PC-9 (cell line): ENCODE data around the gene GRID2. TPM values are rescaled to one million over a fixed set of nuclear protein-coding genes. Genes with fewer than 3 reads are reported as not detected.

ENCODE experiments used
- BruUV-seq: library from RNA; stranded (reverse); fragments of 400-500 nt; replicated peaks from 2 replicates; lab custom pipeline; 2021; lab: Mats Ljungman, UMichigan
- CTCF ChIA-PET: fragments of 300-600 bp; sonication (Branson Sonifier 250); formaldehyde crosslinking; loops from one replicate; lab custom pipeline; 2022; ENCODE audit warnings: antibody characterized with exemption; lab: Charles Lee
- POLR2A ChIA-PET: fragments of 300-600 bp; sonication (Branson Sonifier 250); formaldehyde crosslinking; loops from one replicate; lab custom pipeline; 2022; ENCODE audit warnings: antibody characterized with exemption; ENCODE audit not compliant: unreplicated experiment; lab: Charles Lee
- DNase-seq, 2 experiments: peaks; one replicate each; pipeline versions ENCODE4 v3.0.0 to v3.0.0-alpha.2; 2015 to 2022; ENCODE audit warnings: mixed read lengths in 1 of 2
- H2AFZ ChIP-seq: fragments of 200-600 bp; sonication (generic); 2 replicates; pipeline ENCODE4 v1.8.1; 2017; ENCODE audit warnings: antibody characterized with exemption
- H3F3A ChIP-seq: fragments of 200-600 bp; sonication (generic); 2 replicates; pipeline ENCODE4 v1.8.1; 2017; ENCODE audit warnings: antibody characterized with exemption, mild to moderate bottlenecking, low read depth; ENCODE audit not compliant: insufficient read depth
- H3K27ac ChIP-seq: fragments of 200-600 bp; sonication (generic); 2 replicates; pipeline ENCODE4 v1.6.1; 2016; ENCODE audit warnings: mixed run types
- H3K27me3 ChIP-seq: fragments of 200-600 bp; sonication (generic); 2 replicates; pipeline ENCODE4 v1.6.1; 2016; ENCODE audit warnings: low read depth, mixed run types; ENCODE audit not compliant: insufficient read depth
- H3K36me3 ChIP-seq: fragments of 200-600 bp; sonication (generic); 2 replicates; pipeline ENCODE4 v1.6.1; 2016; ENCODE audit warnings: low read depth, mixed run types
- H3K4me1 ChIP-seq: fragments of 200-600 bp; sonication (generic); replicated peaks from 2 replicates; pipeline ENCODE4 v1.6.1; 2016; ENCODE audit warnings: mixed run types; ENCODE audit not compliant: insufficient read depth
- H3K4me2 ChIP-seq: fragments of 200-600 bp; sonication (generic); 2 replicates; pipeline ENCODE4 v1.6.1; 2017; ENCODE audit warnings: mixed run types
- H3K4me3 ChIP-seq: fragments of 200-600 bp; sonication (generic); 2 replicates; pipeline ENCODE4 v1.6.1; 2016; ENCODE audit warnings: mixed run types
- H3K79me2 ChIP-seq: fragments of 200-600 bp; sonication (generic); 2 replicates; pipeline ENCODE4 v1.6.1; 2017; ENCODE audit warnings: low read depth, mixed run types
- H3K9me2 ChIP-seq: fragments of 200-600 bp; sonication (generic); 2 replicates; pipeline ENCODE4 v1.8.1; 2017; ENCODE audit warnings: mild to moderate bottlenecking; ENCODE audit not compliant: insufficient read depth
- H3K9me3 ChIP-seq: fragments of 200-600 bp; sonication (generic); 2 replicates; pipeline ENCODE4 v1.8.1; 2016; ENCODE audit warnings: low read depth; ENCODE audit not compliant: insufficient read depth
- H4K20me1 ChIP-seq: fragments of 200-600 bp; sonication (generic); 2 replicates; pipeline ENCODE4 v1.8.1; 2017; ENCODE audit not compliant: insufficient read depth
- EZH2 ChIP-seq: fragments of 200-600 bp; sonication (generic); IDR thresholded peaks from 2 replicates; pipeline ENCODE4 v1.8.0; 2017; ENCODE audit warnings: antibody characterized with exemption, low read depth
- intact Hi-C: fragments of 100-400 bp; cut with micrococcal nuclease; formaldehyde crosslinking; loops from one replicate; pipeline ENCODE4 v1.10.0; 2022; ENCODE audit not compliant: unreplicated experiment
- total RNA-seq: library from RNA; stranded (reverse); gene quantifications from 2 replicates; pipeline ENCODE4 v1.2.3, GENCODE V29; 2021
- TF ChIP-seq, protein P1 (sequence below): fragments of 200-600 bp; sonication (generic); conservative IDR thresholded peaks from 2 replicates; pipeline ENCODE4 v1.6.1; 2017; ENCODE audit warnings: mixed run types, antibody characterized with exemption, mild to moderate bottlenecking, moderate library complexity

The GRID2 gene
- total RNA-seq, 1 experiment from 2014 or later, result not detected

DNA sequence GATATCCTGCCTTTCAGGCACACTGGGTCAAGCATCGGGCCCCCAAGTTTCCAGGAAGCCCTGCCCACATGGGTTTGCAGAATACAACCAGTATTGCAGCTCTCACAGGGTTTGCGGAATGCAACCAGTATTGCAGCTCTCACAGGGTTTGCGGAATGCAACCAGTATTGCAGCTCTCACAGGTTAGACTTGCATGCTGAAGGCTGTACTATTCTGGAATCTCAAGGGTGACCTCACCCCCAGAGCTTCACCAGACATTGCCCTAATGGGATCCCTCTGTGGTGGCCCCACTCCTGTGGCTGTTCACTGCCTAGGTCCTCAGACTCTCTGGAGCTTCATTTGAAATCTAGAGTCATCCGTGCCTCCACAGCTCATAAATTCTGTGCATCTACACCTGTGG lies 884.1 kb downstream of the GRID2 start:
- H3K27me3 ChIP-seq, result no peaks in the 10 kb centered on the region
- no peak overlapping the region for H3K4me3 ChIP-seq
- no TSS peak for BruUV-seq
- H3K36me3 ChIP-seq, result no peaks in the 10 kb centered on the region
- POLR2A ChIA-PET, result no interaction called here
- H3K4me1 ChIP-seq, result no peaks in the 10 kb centered on the region
- H3K9me2 ChIP-seq, result no peaks in the 10 kb centered on the region
- no peaks in the 10 kb centered on the region for H3K79me2 ChIP-seq
- intact Hi-C loops, result no loop called here
- DNase-seq, result no peak
- H3K4me2 ChIP-seq, result no peak overlapping the region
- no peak overlapping the region for H3K27ac ChIP-seq
- TF ChIP-seq, protein P1, sequence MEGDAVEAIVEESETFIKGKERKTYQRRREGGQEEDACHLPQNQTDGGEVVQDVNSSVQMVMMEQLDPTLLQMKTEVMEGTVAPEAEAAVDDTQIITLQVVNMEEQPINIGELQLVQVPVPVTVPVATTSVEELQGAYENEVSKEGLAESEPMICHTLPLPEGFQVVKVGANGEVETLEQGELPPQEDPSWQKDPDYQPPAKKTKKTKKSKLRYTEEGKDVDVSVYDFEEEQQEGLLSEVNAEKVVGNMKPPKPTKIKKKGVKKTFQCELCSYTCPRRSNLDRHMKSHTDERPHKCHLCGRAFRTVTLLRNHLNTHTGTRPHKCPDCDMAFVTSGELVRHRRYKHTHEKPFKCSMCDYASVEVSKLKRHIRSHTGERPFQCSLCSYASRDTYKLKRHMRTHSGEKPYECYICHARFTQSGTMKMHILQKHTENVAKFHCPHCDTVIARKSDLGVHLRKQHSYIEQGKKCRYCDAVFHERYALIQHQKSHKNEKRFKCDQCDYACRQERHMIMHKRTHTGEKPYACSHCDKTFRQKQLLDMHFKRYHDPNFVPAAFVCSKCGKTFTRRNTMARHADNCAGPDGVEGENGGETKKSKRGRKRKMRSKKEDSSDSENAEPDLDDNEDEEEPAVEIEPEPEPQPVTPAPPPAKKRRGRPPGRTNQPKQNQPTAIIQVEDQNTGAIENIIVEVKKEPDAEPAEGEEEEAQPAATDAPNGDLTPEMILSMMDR, result no peak
- TF ChIP-seq EZH2, result no peak
- no peaks in the 10 kb centered on the region for H3K9me3 ChIP-seq
- no peaks in the 10 kb centered on the region for H4K20me1 ChIP-seq
- CTCF ChIA-PET, result no interaction called here
- no peaks in the 10 kb centered on the region for H3F3A ChIP-seq
- no peak overlapping the region for H2AFZ ChIP-seq

DNA sequence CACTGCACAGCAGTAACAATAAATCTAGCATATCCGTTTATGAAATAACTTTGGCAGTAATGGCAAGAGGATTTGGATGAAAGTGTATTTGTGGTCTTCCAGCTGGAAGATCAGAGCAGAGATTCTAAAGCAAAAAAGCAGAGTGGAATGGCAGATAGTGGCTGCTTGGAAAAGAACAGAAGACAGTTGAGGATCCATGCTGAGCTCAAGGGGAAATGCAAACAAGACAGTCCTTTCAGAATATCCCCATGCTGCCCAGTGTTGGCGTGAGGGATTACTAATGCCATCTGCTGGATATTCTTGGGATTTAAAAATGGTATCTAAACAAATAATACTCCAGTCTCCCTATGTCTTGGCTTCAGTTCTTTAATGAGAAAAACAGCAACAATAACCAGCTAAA lies 895.7 kb downstream of the GRID2 start:
- intact Hi-C loops, result no loop called here
- BruUV-seq, result no TSS peak
- no peaks in the 10 kb centered on the region for H3F3A ChIP-seq
- ChIA-PET CTCF (no interaction called here), POLR2A (interaction anchor here (0.6 kb wide), 1 partner anchor 133 kb away, joined by 4 read pairs; no protein-coding TSS in a partner anchor)
- no peaks in the 10 kb centered on the region for H3K9me3 ChIP-seq
- no peak overlapping the region for H2AFZ ChIP-seq
- no peaks in the 10 kb centered on the region for H3K4me1 ChIP-seq
- no peaks in the 10 kb centered on the region for H3K36me3 ChIP-seq
- H3K9me2 ChIP-seq, result no peaks in the 10 kb centered on the region
- TF ChIP-seq, protein P1, result peak; percentile 55
- no peak for TF ChIP-seq EZH2
- no peaks in the 10 kb centered on the region for H4K20me1 ChIP-seq
- no peak for DNase-seq
- H3K4me2 ChIP-seq, result no peak overlapping the region
- no peaks in the 10 kb centered on the region for H3K27me3 ChIP-seq
- no peak overlapping the region for H3K4me3 ChIP-seq
- H3K79me2 ChIP-seq, result no peaks in the 10 kb centered on the region
- H3K27ac ChIP-seq, result no peak overlapping the region

DNA sequence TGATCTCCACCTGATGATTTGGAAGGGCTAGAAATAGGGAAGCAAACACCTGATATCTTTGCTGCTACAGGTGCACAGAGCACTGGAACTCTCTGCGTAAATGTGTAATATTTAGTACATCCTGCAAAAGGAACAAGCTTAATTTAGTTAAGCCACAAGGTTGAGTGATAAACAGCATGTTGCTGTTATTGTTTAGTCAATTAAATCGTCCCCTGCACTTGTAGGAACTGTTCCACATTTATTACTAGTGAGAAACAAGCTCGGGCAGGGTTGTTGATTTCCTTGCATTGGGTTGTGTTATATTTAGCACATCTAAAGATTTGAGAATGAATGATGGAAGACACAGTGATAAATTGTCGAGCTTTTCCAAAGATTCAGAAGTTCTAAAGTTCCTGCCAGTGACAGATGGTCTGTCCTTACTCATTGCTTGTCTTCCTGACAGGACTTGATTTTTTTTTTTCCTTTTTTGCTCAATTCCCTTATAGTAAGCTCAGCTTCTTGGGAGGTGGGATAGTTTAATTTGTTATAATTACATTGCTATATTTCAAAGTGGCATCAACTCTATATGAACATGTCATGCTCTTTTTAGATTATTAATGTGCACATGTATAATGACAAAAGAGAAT lies 897.8 kb downstream of the GRID2 start:
- Histone ChIP-seq H3K9me2 (no peaks in the 10 kb centered on the region), H3K9me3 (no peaks in the 10 kb centered on the region), H3K4me1 (no peaks in the 10 kb centered on the region), H3K36me3 (no peaks in the 10 kb centered on the region), H3K4me3 (no peak overlapping the region), H3K4me2 (no peak overlapping the region), H4K20me1 (no peaks in the 10 kb centered on the region), H3K79me2 (no peaks in the 10 kb centered on the region), H3K27ac (no peak overlapping the region), H3F3A (no peaks in the 10 kb centered on the region), H3K27me3 (no peaks in the 10 kb centered on the region), H2AFZ (no peak overlapping the region)
- DNase-seq, result no peak
- intact Hi-C loops, result no loop called here
- TF ChIP-seq EZH2, result no peak
- TF ChIP-seq, protein P1, result no peak
- no TSS peak for BruUV-seq
- ChIA-PET CTCF (no interaction called here), POLR2A (no interaction called here)
